Neural progenitor cell (in vitro differentiated cells): Measurements from ENCODE around the gene MS4A3. TPM values are rescaled to one million over a fixed set of nuclear protein-coding genes. Genes with fewer than 3 reads are reported as not detected.

Experiments used
- DNase-seq: peaks from one replicate; pipeline ENCODE4 v3.0.0-alpha.2; 2016; ENCODE audit warnings: low spot score
- H2AFZ ChIP-seq: fragments of 200-600 bp; sonication (generic); replicated peaks from 2 replicates; pipeline ENCODE4 v1.6.1; 2016; ENCODE audit warnings: antibody characterized with exemption
- H3F3A ChIP-seq: fragments of 200-600 bp; sonication (generic); 2 replicates; pipeline ENCODE4 v1.6.1; 2016; ENCODE audit warnings: antibody characterized with exemption, low read depth
- H3K27ac ChIP-seq: fragments of 200-600 bp; sonication (generic); 2 replicates; pipeline ENCODE4 v1.5.1; 2016; ENCODE audit warnings: mild to moderate bottlenecking
- H3K27me3 ChIP-seq: fragments of 200-600 bp; sonication (generic); 2 replicates; pipeline ENCODE4 v1.6.1; 2016; ENCODE audit warnings: mild to moderate bottlenecking, moderate library complexity
- H3K36me3 ChIP-seq: fragments of 200-600 bp; sonication (generic); 2 replicates; pipeline ENCODE4 v1.5.1; 2016
- H3K4me1 ChIP-seq: fragments of 200-600 bp; sonication (generic); 2 replicates; pipeline ENCODE4 v1.6.1; 2016; ENCODE audit warnings: mixed run types
- H3K4me2 ChIP-seq: fragments of 200-600 bp; sonication (generic); 2 replicates; pipeline ENCODE4 v1.6.1; 2016
- H3K4me3 ChIP-seq: fragments of 200-600 bp; sonication (generic); 2 replicates; pipeline ENCODE4 v1.5.1; 2016
- H3K79me2 ChIP-seq: fragments of 200-600 bp; sonication (generic); 2 replicates; pipeline ENCODE4 v1.6.1; 2016; ENCODE audit warnings: low read depth
- H3K9ac ChIP-seq: fragments of 200-600 bp; sonication (generic); 2 replicates; pipeline ENCODE4 v1.6.1; 2016
- H3K9me3 ChIP-seq: fragments of 200-600 bp; sonication (generic); 2 replicates; pipeline ENCODE4 v1.5.1; 2016; ENCODE audit warnings: low read depth
- H4K20me1 ChIP-seq: fragments of 200-600 bp; sonication (generic); 2 replicates; pipeline ENCODE4 v1.6.1; 2016; ENCODE audit warnings: low read depth
- H3K27ac Mint-ChIP-seq: 3 replicates; pipeline ENCODE4 v1.8.0; 2021; ENCODE audit warnings: mixed read lengths
- H3K27me3 Mint-ChIP-seq: 2 replicates; pipeline ENCODE4 v1.8.0; 2022; ENCODE audit warnings: low read depth, mild to moderate bottlenecking, inconsistent platforms, moderate library complexity, mixed read lengths; ENCODE audit not compliant: insufficient read depth
- H3K36me3 Mint-ChIP-seq: 3 replicates; pipeline ENCODE4 v1.8.0; 2021; ENCODE audit warnings: mixed read lengths
- H3K4me1 Mint-ChIP-seq: 3 replicates; pipeline ENCODE4 v1.8.0; 2021; ENCODE audit warnings: mixed read lengths
- H3K4me3 Mint-ChIP-seq: 3 replicates; pipeline ENCODE4 v1.8.0; 2021; ENCODE audit warnings: mild to moderate bottlenecking, moderate library complexity, mixed read lengths
- H3K9me3 Mint-ChIP-seq: 3 replicates; pipeline ENCODE4 v1.8.0; 2020; ENCODE audit warnings: mixed read lengths
- CTCF ChIP-seq: fragments of 200-600 bp; sonication (generic); IDR thresholded peaks from 2 replicates; pipeline ENCODE4 v1.5.1; 2017; ENCODE audit warnings: antibody characterized with exemption, mild to moderate bottlenecking
- EZH2 ChIP-seq: fragments of 200-600 bp; sonication (generic); IDR thresholded peaks from 2 replicates; pipeline ENCODE4 v1.6.1; 2017; ENCODE audit warnings: antibody characterized with exemption, mild to moderate bottlenecking, moderate library complexity
- EZH2phosphoT487 ChIP-seq: fragments of 200-600 bp; sonication (generic); IDR thresholded peaks from 2 replicates; pipeline ENCODE4 v1.6.1; 2017; ENCODE audit warnings: antibody characterized with exemption
- total RNA-seq: library from RNA; depleted of rRNA; stranded (reverse); fragments of >200 nt; gene quantifications from 2 replicates; pipeline ENCODE4 v1.2.3, GENCODE V29; 2015; ENCODE audit warnings: low replicate concordance

Gene MS4A3
- total RNA-seq, 1 donor from 2014 or later, result not detected

GRCh38 chr11:60116996-60117790 lies 60.7 kb downstream of the MS4A3 start:
- no peak overlapping the region for H3K4me3 Mint-ChIP-seq
- no peak overlapping the region for H3K4me3 ChIP-seq
- H3K27ac ChIP-seq, result no peak overlapping the region
- H2AFZ ChIP-seq, result no peak overlapping the region
- no peaks in the 10 kb centered on the region for H3K27me3 Mint-ChIP-seq
- H3K36me3 ChIP-seq, result no peaks in the 10 kb centered on the region
- H3K27me3 ChIP-seq, result no peaks in the 10 kb centered on the region
- no peaks in the 10 kb centered on the region for H3K9me3 ChIP-seq
- no peaks in the 10 kb centered on the region for H4K20me1 ChIP-seq
- H3K79me2 ChIP-seq, result no peaks in the 10 kb centered on the region
- H3K4me1 ChIP-seq, result peaks cover 8% of the 10 kb centered on the region
- H3F3A ChIP-seq, result no peaks in the 10 kb centered on the region
- no peak overlapping the region for H3K4me2 ChIP-seq
- H3K36me3 Mint-ChIP-seq, result no peaks in the 10 kb centered on the region
- H3K27ac Mint-ChIP-seq, result no peak overlapping the region
- peaks cover 7% of the 10 kb centered on the region for H3K4me1 Mint-ChIP-seq
- H3K9ac ChIP-seq, result no peak overlapping the region
- no peaks in the 10 kb centered on the region for H3K9me3 Mint-ChIP-seq
- no peak for TF ChIP-seq EZH2
- TF ChIP-seq CTCF, result no peak
- no peak for TF ChIP-seq EZH2phosphoT487
- DNase-seq, result no peak

GRCh38 chr11:60118338-60118737 lies 61.9 kb downstream of the MS4A3 start:
- peaks cover 10% of the 10 kb centered on the region for H3K4me1 Mint-ChIP-seq
- no peaks in the 10 kb centered on the region for H3K36me3 Mint-ChIP-seq
- no peak for DNase-seq
- Histone ChIP-seq H3K4me3 (no peak overlapping the region), H2AFZ (no peak overlapping the region), H3F3A (no peaks in the 10 kb centered on the region), H3K27ac (no peak overlapping the region), H4K20me1 (no peaks in the 10 kb centered on the region), H3K4me1 (peaks cover 8% of the 10 kb centered on the region), H3K27me3 (no peaks in the 10 kb centered on the region), H3K9ac (no peak overlapping the region), H3K4me2 (no peak overlapping the region), H3K9me3 (no peaks in the 10 kb centered on the region), H3K79me2 (no peaks in the 10 kb centered on the region), H3K36me3 (no peaks in the 10 kb centered on the region)
- TF ChIP-seq EZH2 (no peak), EZH2phosphoT487 (no peak), CTCF (no peak)
- no peaks in the 10 kb centered on the region for H3K9me3 Mint-ChIP-seq
- no peak overlapping the region for H3K4me3 Mint-ChIP-seq
- no peak overlapping the region for H3K27ac Mint-ChIP-seq
- no peaks in the 10 kb centered on the region for H3K27me3 Mint-ChIP-seq

- no peaks in the 10 kb centered on the region for H3K9me3 Mint-ChIP-seq
- no peaks in the 10 kb centered on the region for H4K20me1 ChIP-seq
- DNase-seq, result no peak
- H3K9ac ChIP-seq, result no peak overlapping the region
- no peaks in the 10 kb centered on the region for H3K79me2 ChIP-seq
- TF ChIP-seq EZH2 (no peak), CTCF (no peak), EZH2phosphoT487 (no peak)
- peaks cover 8% of the 10 kb centered on the region for H3K4me1 ChIP-seq
- no peaks in the 10 kb centered on the region for H3K27me3 ChIP-seq
- H2AFZ ChIP-seq, result no peak overlapping the region
- H3K27ac Mint-ChIP-seq, result no peak overlapping the region
- no peaks in the 10 kb centered on the region for H3K27me3 Mint-ChIP-seq
- H3K4me3 ChIP-seq, result no peak overlapping the region
- H3K27ac ChIP-seq, result no peak overlapping the region
- H3K4me1 Mint-ChIP-seq, result peaks cover 10% of the 10 kb centered on the region
- H3F3A ChIP-seq, result no peaks in the 10 kb centered on the region
- H3K9me3 ChIP-seq, result no peaks in the 10 kb centered on the region
- H3K36me3 ChIP-seq, result no peaks in the 10 kb centered on the region
- no peak overlapping the region for H3K4me3 Mint-ChIP-seq
- no peak overlapping the region for H3K4me2 ChIP-seq
- H3K36me3 Mint-ChIP-seq, result no peaks in the 10 kb centered on the region
Observed at GRCh38 chr11:60119710-60120109, 63.2 kb downstream of the MS4A3 start.

Other genes with a start within 250 kb of the MS4A3 start
- 42.3 and 49.8 TPM in 2 replicates for gene MRPL16, start 245.9 kb upstream of the MS4A3 start, total RNA-seq
- gene CBLIF, start 211.2 kb upstream of the MS4A3 start, total RNA-seq, result not detected in 2 replicates
- not detected in 2 replicates for gene TCN1, start 190.2 kb upstream of the MS4A3 start, total RNA-seq
- gene OOSP3, start 177.9 kb upstream of the MS4A3 start, total RNA-seq, result not detected in 2 replicates
- gene OOSP1, start 118.2 kb upstream of the MS4A3 start, total RNA-seq, result not detected in 2 replicates
- gene OOSP4A, start 92.6 kb upstream of the MS4A3 start, total RNA-seq, result not detected in 2 replicates
- gene OOSP4B, start 39.5 kb upstream of the MS4A3 start, total RNA-seq, result not detected in 2 replicates
- gene OOSP2, start 16.3 kb upstream of the MS4A3 start, total RNA-seq, result not detected in 2 replicates
- not detected in 2 replicates for gene MS4A2, start 32.0 kb downstream of the MS4A3 start, total RNA-seq
- gene MS4A6A, start 126.4 kb downstream of the MS4A3 start, total RNA-seq, result not detected in 2 replicates
- gene MS4A4E, start 186.5 kb downstream of the MS4A3 start, total RNA-seq, result not detected in 2 replicates
- gene MS4A4A, start 224.0 kb downstream of the MS4A3 start, total RNA-seq, result not detected in 2 replicates